Ascending aorta (tissue), 2 donors: ENCODE results near the gene OR6M1. TPM values are rescaled to one million over a fixed set of nuclear protein-coding genes. Genes with fewer than 3 reads are reported as not detected.

ENCODE experiments used
- DNase-seq, 2 donors: peaks; one replicate each; pipeline ENCODE4 v3.0.0-alpha.2; 2019; ENCODE audit warnings: low spot score in 2 of 2
- H3K27ac ChIP-seq, 2 donors: fragments of 200-600 bp; sonication (generic); one replicate each; pipeline ENCODE4 v1.5.1; 2016 to 2017; ENCODE audit warnings: mild to moderate bottlenecking in 1 of 2
- H3K27me3 ChIP-seq: fragments of 200-600 bp; sonication (generic); one replicate; pipeline ENCODE4 v1.5.1; 2017
- H3K36me3 ChIP-seq, 2 donors: fragments of 200-600 bp; sonication (generic); one replicate each; pipeline ENCODE4 v1.5.1; 2016
- H3K4me1 ChIP-seq, 2 donors: fragments of 200-600 bp; sonication (generic); one replicate each; pipeline ENCODE4 v1.5.1; 2016 to 2017; ENCODE audit warnings: mild to moderate bottlenecking in 1 of 2
- H3K4me3 ChIP-seq, 2 donors: fragments of 200-600 bp; sonication (generic); one replicate each; pipeline ENCODE4 v1.5.1; 2016 to 2017; ENCODE audit warnings: mild to moderate bottlenecking in 1 of 2
- H3K9me3 ChIP-seq, 2 donors: fragments of 200-600 bp; sonication (generic); one replicate each; pipeline ENCODE4 v1.5.1; 2016
- CTCF ChIP-seq, 3 experiments: fragments of 200-600 bp in 2 of 3; fragments of 450-650 bp in 1 of 3; sonication (generic) in 2 of 3; IDR thresholded peaks; one replicate each; pipeline ENCODE4 v1.5.1; 2016 to 2019; ENCODE audit warnings: antibody characterized with exemption in 3 of 3, mild to moderate bottlenecking in 1 of 3, moderate library complexity in 1 of 3
- intact Hi-C: fragments of 100-400 bp; cut with DNase I; formaldehyde crosslinking; loops from one replicate; pipeline ENCODE4 v1.15.1; 2023
- total RNA-seq: library from RNA; depleted of rRNA; stranded (reverse); fragments of >200 nt; gene quantifications from one replicate; pipeline ENCODE4 v1.1.0, GENCODE V29; 2016

OR6M1 gene
- total RNA-seq, 1 donor from 2014 or later = not detected

- no peaks in the 10 kb centered on the region for H3K9me3 ChIP-seq
- no peaks in the 10 kb centered on the region for H3K27me3 ChIP-seq
- H3K4me3 ChIP-seq = no peak overlapping the region
- no peaks in the 10 kb centered on the region for H3K36me3 ChIP-seq
- intact Hi-C loops = no loop called here
- H3K27ac ChIP-seq = no peak overlapping the region
- H3K4me1 ChIP-seq = no peaks in the 10 kb centered on the region
- TF ChIP-seq CTCF (IDR thresholded peaks at IDR 0.05) = no peak
- DNase-seq = no peak
Observed at GRCh38 chr11:123778511-123778910, 27.6 kb downstream of the OR6M1 start.

- DNase-seq = no peak
- TF ChIP-seq CTCF (IDR thresholded peaks at IDR 0.05) = no peak
- no peaks in the 10 kb centered on the region for H3K4me1 ChIP-seq
- no peak overlapping the region for H3K27ac ChIP-seq
- H3K4me3 ChIP-seq = no peak overlapping the region
- H3K9me3 ChIP-seq = no peaks in the 10 kb centered on the region
- no peaks in the 10 kb centered on the region for H3K27me3 ChIP-seq
- no peaks in the 10 kb centered on the region for H3K36me3 ChIP-seq
- intact Hi-C loops = no loop called here
Observed at GRCh38 chr11:123775715-123776549, 30.2 kb downstream of the OR6M1 start.

GRCh38 chr11:123775289-123775688 is 30.9 kb downstream of the OR6M1 start:
- Histone ChIP-seq H3K4me3 (no peak overlapping the region), H3K36me3 (no peaks in the 10 kb centered on the region), H3K27me3 (no peaks in the 10 kb centered on the region), H3K4me1 (no peaks in the 10 kb centered on the region), H3K9me3 (no peaks in the 10 kb centered on the region), H3K27ac (no peak overlapping the region)
- intact Hi-C loops = no loop called here
- TF ChIP-seq CTCF (IDR thresholded peaks at IDR 0.05) = no peak
- DNase-seq = no peak

GRCh38 chr11:123773959-123774358 is 32.2 kb downstream of the OR6M1 start:
- DNase-seq = no peak
- Histone ChIP-seq H3K9me3 (no peaks in the 10 kb centered on the region), H3K27me3 (no peaks in the 10 kb centered on the region), H3K27ac (no peak overlapping the region), H3K36me3 (no peaks in the 10 kb centered on the region), H3K4me1 (no peaks in the 10 kb centered on the region), H3K4me3 (no peak overlapping the region)
- intact Hi-C loops = no loop called here
- no peak for TF ChIP-seq CTCF (IDR thresholded peaks at IDR 0.05)

- intact Hi-C loops = no loop called here
- no peaks in the 10 kb centered on the region for H3K27me3 ChIP-seq
- H3K9me3 ChIP-seq = no peaks in the 10 kb centered on the region
- no peaks in the 10 kb centered on the region for H3K4me1 ChIP-seq
- no peak for DNase-seq
- no peak overlapping the region for H3K27ac ChIP-seq
- H3K36me3 ChIP-seq = no peaks in the 10 kb centered on the region
- no peak for TF ChIP-seq CTCF (IDR thresholded peaks at IDR 0.05)
- H3K4me3 ChIP-seq = no peak overlapping the region
Observed at GRCh38 chr11:123773026-123773425, 33.1 kb downstream of the OR6M1 start.
